HG03103 (cell line): ENCODE measurements around the gene LSM2.

Source experiments
- ATAC-seq: cut with Tn5 transposase; IDR thresholded peaks from one replicate; pipeline ENCODE4 v1.9.1; 2021; ENCODE audit warnings: low read depth; ENCODE audit not compliant: unreplicated experiment

LSM2 gene

DNA sequence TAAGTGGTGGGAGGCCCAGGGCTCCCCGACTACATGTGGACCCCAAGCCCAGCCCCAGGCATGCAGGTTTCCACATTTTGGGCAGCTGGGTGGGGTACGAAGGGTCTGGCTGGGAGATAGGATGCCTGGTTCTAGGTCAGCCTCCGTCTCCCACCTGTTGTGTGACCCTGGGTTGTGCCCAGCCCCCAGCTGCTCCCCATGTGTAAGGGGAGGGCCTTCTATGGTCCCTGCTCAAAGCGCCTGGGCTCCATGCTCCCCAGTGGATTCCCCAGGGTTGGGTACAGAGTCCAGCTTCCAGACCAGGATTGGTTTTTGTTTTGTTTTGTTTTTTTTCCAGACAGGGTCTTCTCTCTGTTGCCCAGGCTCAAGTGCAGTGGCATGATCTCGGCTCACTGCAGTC lies 28.6 kb downstream of the LSM2 start:
- ATAC-seq, result no peak

DNA sequence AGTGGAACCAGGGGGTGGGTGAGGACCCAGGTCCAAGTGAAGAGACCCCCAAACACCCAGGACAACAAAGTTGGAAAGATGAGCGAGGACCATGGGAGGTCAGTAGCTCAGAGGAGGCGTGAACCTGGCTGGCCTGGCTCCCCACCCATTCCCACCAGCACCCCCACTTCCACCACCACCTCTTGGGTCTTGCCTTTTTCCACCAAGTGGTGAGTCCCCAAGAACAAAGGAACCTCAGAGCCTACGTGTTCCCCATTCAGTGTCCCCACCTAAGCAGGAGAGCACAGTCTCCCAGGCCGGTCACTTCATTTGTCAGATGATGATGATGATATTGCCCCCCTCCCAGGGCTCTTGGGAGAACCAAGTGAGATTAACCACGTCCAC lies 29.1 kb downstream of the LSM2 start:
- ATAC-seq, result no peak

DNA sequence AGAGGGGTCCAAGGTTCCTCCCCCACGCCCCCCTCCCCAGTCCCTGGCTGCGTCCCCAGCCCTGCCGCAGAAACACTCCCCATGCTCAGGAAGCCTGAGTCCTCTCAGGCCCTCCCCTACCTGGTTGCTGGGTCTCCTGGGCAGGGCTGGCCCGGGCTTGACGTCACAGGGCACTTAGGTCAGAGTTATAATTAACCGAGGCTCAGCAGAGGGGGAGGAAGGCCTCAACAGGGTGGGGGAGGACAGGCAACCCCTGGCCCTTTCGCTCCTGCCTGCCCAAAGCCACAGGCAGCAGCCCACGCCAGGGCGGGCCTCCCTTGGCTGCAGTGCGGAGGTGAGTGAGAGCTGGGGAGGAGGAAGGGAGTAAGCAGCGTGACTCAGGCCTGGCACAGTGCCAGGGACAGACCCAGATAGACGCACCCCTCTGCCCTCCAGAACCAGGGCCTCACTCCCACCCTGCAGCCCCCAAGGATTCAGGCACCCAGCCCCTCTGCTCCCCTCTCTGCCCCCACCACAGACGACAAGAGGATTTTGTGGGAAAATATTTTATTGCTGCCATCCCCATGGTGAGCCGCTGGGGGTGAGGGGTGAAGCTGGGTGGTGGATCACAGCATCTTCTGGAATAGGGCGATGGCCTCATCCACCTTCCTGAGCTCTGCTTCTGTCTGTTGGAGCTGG lies 29.6 kb downstream of the LSM2 start, which contains the start of gene VWA7:
VWA7 (minus strand) TSS at position 340 of the 678 bp plus-strand sequence. CDS start 549 bp downstream, outside the sequence.
- no peak for ATAC-seq

GRCh38 chr6:31776485-31776988 lies 30.2 kb downstream of the LSM2 start:
- no peak for ATAC-seq

DNA sequence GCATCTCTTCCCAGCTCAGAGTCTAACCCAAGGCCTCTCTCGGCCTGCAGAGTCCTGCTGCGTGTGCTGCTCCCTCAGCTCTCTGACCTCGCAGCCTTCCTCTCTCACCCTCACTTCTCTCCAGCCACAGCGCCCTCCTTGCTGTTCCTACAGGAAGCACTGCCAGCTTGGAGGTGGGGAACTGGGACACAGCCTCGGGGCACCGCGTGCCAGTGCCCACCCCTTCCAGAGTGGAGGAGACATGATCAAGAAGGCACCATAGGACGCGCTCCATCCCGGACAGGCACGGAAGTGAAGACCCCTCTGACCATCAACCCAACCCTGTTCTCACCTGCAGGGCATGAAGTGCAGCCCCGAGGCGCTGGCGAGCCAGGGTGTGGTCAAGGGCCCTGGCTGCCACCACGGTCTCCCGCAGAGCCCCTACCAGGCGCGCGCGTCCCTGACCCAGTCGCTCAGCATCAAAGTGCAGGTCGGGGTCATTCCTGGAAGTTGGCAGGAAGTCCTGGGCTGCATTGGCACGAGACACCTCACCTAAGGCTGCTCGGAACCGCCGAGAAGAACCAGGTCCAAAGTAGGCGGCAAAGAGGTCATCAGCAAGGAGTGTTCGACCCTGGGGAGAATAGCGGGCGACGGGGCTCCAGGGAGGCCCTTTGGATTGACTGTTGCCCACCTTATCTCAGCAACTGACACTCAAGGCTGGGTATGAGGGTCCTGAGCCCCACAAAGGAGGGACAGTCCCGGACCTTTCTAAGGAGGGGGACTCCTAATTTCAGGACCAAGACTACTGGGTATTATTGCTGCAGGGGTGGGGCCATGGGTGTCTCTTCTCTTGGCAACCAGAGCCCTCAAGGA lies 30.9 kb downstream of the LSM2 start:
- ATAC-seq, result no peak

DNA sequence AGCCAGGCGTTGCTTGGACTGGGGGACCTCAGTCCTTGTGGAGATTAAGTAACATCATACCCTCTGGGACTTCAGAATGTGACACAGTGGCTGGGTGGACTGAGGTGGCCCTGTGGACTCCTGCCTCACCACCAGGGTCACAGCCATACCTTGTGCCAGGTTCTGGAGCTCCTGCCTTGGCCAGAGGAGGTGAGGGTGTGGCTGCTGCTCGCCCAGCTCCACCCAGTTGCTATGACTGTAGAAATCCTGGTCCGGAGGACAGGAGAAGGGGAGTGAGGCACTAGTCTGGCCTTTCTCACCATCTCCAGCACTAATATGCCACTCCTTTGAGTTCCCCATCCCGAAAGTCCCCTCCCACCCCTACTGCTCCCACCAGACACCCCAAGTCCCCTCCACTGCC lies 31.6 kb downstream of the LSM2 start:
- no peak for ATAC-seq

DNA sequence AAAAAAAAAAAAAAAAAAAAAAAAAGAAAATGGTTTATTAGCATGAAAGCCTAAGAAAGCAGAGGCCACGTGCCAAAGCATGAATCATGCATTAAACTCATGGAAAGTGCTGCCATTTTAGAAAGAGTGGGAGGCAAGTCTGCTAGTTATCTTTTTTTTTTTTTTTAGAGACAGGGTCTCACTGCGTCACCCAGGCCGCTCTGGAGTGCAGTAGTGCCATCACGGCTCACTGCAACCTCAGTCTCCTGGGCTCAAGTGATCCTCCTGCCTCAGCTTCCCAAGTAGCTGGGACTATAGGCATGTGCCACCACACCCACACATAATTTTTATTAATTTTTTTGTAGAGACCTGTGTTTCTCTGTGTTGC lies 34.8 kb downstream of the LSM2 start:
- ATAC-seq, result no peak

- ATAC-seq, result no peak
Observed at GRCh38 chr6:31770860-31771259, 35.9 kb downstream of the LSM2 start.

- ATAC-seq, result no peak
Observed at GRCh38 chr6:31769684-31770371, 36.9 kb downstream of the LSM2 start.

DNA sequence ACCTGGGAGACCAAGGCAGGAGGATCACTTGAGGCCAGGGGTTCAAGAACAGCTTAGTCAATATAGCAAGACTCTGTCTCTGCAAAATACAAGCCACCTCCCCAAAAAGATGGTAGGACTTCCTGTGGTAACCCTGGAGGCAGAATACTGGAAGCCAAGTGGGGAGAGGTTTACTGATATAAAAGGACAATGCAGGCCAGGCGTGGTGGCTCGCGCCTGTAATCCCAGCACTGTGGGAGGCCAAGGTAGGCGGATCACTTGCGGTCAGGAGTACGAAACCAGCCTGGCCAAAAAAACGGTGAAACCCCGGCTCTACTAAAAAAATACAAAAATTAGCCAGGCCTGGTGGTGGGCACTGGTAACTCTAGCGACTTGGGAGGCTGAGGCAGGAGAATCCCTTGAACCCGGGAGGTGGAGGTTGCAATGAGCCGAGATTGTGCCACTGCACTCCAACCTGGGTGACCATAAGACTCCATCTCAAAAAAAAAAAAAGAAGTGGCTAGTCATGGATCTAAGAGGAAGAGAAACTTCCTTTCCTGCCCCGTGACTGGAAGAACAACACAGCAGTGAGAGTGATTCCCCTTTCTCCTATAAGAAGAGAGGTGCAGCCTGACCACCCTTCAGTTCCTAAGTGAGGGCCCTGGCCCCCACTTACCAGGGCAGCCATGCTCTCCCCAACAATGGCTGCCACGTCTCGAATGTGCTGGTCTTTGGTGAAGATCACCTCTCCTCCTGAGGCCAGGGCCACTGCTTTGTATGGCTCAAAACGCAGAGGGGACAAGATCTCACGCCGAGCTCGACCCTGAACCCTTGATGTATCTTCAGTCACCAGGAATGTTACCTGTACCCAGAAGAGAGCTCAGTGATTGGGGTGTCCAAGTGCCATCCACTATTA lies 38.2 kb downstream of the LSM2 start:
- ATAC-seq, result no peak

DNA sequence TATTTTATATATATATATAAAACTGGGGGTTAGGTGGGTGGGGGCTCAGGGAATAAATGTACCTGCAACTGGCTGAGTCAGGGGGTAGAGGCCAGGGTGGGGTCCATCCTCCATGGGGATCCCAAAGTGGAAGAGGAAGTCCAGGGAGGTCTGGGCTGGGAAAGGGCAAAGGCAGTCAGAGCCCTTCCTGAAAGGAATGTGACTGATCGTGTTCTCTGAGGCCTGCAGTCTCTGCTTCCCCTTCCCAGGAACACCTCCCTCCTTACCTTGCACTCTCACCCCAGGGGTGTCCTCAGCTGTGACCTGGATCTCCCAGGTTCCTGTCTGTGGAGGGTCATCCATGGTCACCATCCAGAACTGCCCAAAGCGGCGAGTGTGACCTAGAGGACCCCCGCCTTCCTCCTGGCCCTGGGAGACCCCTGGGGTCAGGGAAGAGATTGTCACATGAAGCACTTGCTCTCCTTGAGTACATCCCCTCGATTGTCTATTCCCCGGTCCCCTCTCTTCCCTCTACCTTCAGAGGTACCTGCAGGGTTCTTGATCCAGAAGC lies 39.6 kb downstream of the LSM2 start:
- ATAC-seq, result no peak

- ATAC-seq, result no peak
Observed at GRCh38 chr6:31765910-31766794, 40.6 kb downstream of the LSM2 start.

DNA sequence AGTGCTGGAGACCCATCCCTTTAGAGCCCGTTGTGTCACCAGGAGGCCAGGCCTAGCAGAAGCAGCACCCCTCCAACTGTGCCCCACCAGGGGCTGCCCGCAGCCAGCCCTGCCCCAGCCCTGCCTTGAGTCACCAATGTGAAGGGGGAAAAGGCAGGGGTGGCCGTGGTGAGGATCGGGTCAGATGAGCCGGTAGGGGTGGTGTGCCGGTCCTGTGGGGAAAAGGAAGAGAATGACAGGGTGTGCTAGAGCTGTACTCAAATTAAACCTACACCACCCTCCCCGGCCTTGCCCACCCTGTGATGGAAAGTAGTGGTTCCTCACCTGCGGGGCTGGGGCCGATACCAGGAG lies 41.2 kb downstream of the LSM2 start:
- no peak for ATAC-seq

DNA sequence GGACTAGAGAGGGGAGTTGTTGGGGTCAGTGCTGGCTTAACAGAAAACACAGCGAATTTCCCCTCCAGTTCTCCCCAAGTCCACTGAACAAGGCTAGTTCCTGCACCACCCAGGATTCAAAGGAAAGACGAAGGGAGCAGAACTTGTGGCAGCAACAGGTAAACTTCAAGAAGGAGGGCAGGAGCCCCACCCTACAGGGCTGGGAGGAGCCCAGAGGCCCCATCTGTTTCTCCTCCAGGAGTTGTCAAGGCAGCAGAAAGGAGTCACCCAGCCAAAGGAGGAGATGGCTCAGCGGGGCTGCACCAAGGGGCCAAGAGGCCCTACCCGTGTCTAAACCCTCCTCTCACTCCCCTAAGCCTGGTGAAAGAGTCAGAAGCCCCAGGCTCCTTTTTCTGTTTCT lies 42.6 kb downstream of the LSM2 start:
- ATAC-seq, result no peak

DNA sequence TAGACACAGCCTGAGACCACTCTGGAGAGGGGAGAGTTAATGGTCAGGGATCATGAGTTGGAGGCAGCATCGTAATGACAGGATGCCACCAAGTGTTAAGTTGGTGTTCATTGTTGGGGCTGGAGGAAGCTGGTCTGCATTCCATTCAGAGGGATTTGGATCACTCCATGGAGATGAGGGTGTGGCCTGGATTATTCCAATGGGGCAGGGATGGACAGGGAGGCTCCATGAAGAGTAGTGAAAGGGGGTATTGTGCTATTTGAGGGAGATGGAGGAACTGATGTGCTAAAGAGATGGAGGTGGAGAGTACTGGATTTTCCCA lies 43.2 kb downstream of the LSM2 start:
- ATAC-seq, result no peak

DNA sequence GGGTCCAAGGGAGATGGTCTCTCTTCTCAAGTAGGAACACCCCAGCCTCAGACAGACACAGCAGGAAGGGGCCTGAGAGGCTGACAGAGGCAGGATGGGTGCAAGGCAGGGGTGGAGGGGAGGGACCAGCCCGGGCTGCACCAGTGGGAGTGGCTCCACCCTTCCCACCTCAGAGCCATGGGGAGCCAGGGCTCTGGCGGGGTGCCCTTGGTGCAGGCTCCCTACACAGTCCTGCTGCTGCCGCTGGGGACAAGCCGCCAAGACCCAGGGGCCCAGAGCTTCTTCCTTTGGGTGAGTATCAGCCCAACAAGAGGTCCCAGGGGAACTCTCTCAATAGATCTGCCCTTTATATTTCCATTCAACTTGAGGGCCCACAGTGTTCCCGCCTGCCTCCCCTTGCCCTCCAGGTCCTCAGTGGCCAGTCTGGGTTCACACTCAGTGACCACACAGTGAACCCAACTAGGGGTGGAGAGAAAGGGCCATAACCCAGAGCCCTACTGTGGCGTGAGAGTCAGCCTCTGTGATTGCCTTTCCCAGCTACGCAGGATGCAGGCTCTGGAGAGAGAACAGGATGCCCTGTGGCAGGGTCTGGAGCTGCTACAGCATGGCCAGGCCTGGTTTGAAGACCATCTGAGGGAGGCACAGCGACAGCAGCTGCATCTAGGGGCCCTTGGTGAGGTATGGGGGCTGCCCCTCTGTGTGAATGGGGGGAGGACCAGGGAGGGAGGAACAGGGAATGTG lies 43.7 kb downstream of the LSM2 start:
- ATAC-seq, result no peak

GRCh38 chr6:31762356-31762755 lies 44.4 kb downstream of the LSM2 start, which contains the start of gene SAPCD1:
Gene SAPCD1 (plus strand): TSS chr6:31762656. CDS start chr6:31763055, 399 bp downstream.
- no peak for ATAC-seq

GRCh38 chr6:31761343-31761742 lies 45.4 kb downstream of the LSM2 start:
- ATAC-seq, result no peak
